Loucy (cell line): Measurements from ENCODE around the gene BEND5.

Experiments used
- H2AFZ ChIP-seq: fragments of 200-600 bp; sonication (generic); 2 replicates; pipeline ENCODE4 v1.6.0; 2016; ENCODE audit warnings: antibody characterized with exemption, mild to moderate bottlenecking, low read length, moderate library complexity
- H3F3A ChIP-seq: fragments of 200-600 bp; 2 replicates; pipeline ENCODE4 v1.6.0; 2016; ENCODE audit warnings: antibody characterized with exemption, low read depth, mild to moderate bottlenecking
- H3K27me3 ChIP-seq: fragments of 200-600 bp; sonication (generic); 2 replicates; pipeline ENCODE4 v1.6.1; 2014; ENCODE audit warnings: low read length, mild to moderate bottlenecking; ENCODE audit not compliant: insufficient read depth, poor library complexity, severe bottlenecking
- H3K36me3 ChIP-seq: fragments of 200-600 bp; sonication (generic); 2 replicates; pipeline ENCODE4 v1.6.1; 2016; ENCODE audit warnings: low read length; ENCODE audit not compliant: insufficient read depth
- H3K4me1 ChIP-seq: fragments of 200-600 bp; sonication (generic); 2 replicates; pipeline ENCODE4 v1.5.1; 2014; ENCODE audit warnings: low read length, mild to moderate bottlenecking; ENCODE audit not compliant: insufficient read depth, poor library complexity, severe bottlenecking
- H3K4me2 ChIP-seq: fragments of 200-600 bp; sonication (generic); 2 replicates; pipeline ENCODE4 v1.6.0; 2014; ENCODE audit warnings: antibody characterized with exemption, low read length, low read depth, mild to moderate bottlenecking; ENCODE audit not compliant: poor library complexity, severe bottlenecking
- H3K4me3 ChIP-seq: fragments of 200-600 bp; sonication (generic); 2 replicates; pipeline ENCODE4 v1.5.1; 2014; ENCODE audit warnings: low read length, mild to moderate bottlenecking, mixed read lengths; ENCODE audit not compliant: poor library complexity, severe bottlenecking
- H3K79me2 ChIP-seq: fragments of 200-600 bp; sonication (generic); 2 replicates; pipeline ENCODE4 v1.6.1; 2014; ENCODE audit warnings: low read length; ENCODE audit not compliant: insufficient read depth
- H3K9ac ChIP-seq: fragments of 200-600 bp; sonication (generic); 2 replicates; pipeline ENCODE4 v1.6.0; 2014; ENCODE audit warnings: mild to moderate bottlenecking, low read depth, low read length, moderate library complexity; ENCODE audit not compliant: poor library complexity, severe bottlenecking
- H3K9me2 ChIP-seq: fragments of 200-600 bp; sonication (generic); replicated peaks from 2 replicates; pipeline ENCODE4 v1.6.1; 2016; ENCODE audit warnings: low read depth, low read length, mixed read lengths
- H3K9me3 ChIP-seq: fragments of 200-600 bp; sonication (generic); 2 replicates; pipeline ENCODE4 v1.6.1; 2014; ENCODE audit warnings: mild to moderate bottlenecking, antibody characterized with exemption, low read length, low read depth; ENCODE audit not compliant: insufficient read depth
- H4K20me1 ChIP-seq: fragments of 200-600 bp; sonication (generic); 2 replicates; pipeline ENCODE4 v1.6.0; 2014; ENCODE audit warnings: antibody characterized with exemption, low read length, mild to moderate bottlenecking; ENCODE audit not compliant: insufficient read depth, poor library complexity, severe bottlenecking
- EZH2phosphoT487 ChIP-seq: fragments of 200-600 bp; IDR thresholded peaks from 2 replicates; pipeline ENCODE4 v1.6.1; 2018; ENCODE audit warnings: antibody characterized with exemption, mild to moderate bottlenecking, moderate library complexity, borderline replicate concordance
- TF ChIP-seq, protein P1 (sequence below): fragments of 200-600 bp; sonication (generic); conservative IDR thresholded peaks from 2 replicates; pipeline ENCODE4 v1.5.1; 2014; ENCODE audit warnings: mild to moderate bottlenecking, antibody characterized with exemption, low read length

Gene BEND5

DNA sequence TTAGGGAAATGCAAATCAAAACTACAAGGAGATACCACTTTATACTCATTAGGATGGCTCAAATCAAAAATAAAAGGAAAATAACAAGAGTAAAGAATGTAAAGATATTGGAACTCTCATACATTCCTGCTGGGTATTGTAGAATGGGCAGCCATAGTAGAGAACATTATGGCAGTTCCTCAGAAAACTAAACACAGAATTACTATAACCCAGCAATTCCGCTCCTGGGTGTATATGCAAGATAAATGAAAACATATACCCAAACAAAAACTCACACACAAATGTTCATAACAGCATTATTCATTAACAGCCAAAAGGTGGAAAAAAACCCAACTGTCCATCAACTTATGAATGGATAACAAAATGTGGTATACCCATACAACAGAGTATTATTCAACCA, 11.4 kb downstream of the BEND5 start:
- H3F3A ChIP-seq: no peaks in the 10 kb centered on the region
- peaks cover 31% of the 10 kb centered on the region for H3K4me1 ChIP-seq
- H3K9ac ChIP-seq: no peak overlapping the region
- H3K36me3 ChIP-seq: peaks cover 46% of the 10 kb centered on the region; the same call in 1 of the 2 replicates
- peak overlapping the region; percentile 15 for H3K4me2 ChIP-seq
- peaks cover 57% of the 10 kb centered on the region for H4K20me1 ChIP-seq
- no peaks in the 10 kb centered on the region for H3K27me3 ChIP-seq
- H3K4me3 ChIP-seq: no peak overlapping the region
- TF ChIP-seq, protein P1, sequence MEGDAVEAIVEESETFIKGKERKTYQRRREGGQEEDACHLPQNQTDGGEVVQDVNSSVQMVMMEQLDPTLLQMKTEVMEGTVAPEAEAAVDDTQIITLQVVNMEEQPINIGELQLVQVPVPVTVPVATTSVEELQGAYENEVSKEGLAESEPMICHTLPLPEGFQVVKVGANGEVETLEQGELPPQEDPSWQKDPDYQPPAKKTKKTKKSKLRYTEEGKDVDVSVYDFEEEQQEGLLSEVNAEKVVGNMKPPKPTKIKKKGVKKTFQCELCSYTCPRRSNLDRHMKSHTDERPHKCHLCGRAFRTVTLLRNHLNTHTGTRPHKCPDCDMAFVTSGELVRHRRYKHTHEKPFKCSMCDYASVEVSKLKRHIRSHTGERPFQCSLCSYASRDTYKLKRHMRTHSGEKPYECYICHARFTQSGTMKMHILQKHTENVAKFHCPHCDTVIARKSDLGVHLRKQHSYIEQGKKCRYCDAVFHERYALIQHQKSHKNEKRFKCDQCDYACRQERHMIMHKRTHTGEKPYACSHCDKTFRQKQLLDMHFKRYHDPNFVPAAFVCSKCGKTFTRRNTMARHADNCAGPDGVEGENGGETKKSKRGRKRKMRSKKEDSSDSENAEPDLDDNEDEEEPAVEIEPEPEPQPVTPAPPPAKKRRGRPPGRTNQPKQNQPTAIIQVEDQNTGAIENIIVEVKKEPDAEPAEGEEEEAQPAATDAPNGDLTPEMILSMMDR: no peak
- no peak for TF ChIP-seq EZH2phosphoT487
- no peaks in the 10 kb centered on the region for H3K9me3 ChIP-seq
- peaks cover 99% of the 10 kb centered on the region for H3K79me2 ChIP-seq
- no peak overlapping the region for H2AFZ ChIP-seq
- H3K9me2 ChIP-seq: no peaks in the 10 kb centered on the region

DNA sequence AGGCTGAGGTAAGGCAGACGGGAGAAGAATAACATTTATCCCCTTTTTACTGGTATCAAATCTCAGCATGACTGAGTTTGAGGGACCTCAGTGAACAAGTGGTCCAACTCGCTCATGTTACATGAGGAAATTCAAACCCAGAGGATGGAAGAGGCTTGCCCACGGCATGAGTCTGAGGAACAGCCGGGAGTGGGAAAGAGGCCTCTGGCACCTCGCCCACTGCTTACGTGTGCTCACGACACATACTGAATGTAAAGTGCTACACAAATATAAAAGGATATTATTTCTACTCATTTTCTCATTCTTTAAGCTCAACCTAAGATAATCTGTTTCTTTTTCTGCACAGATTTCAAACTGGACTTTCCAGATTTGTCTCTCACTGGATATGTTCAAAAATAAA, 14.7 kb downstream of the BEND5 start:
- Histone ChIP-seq H2AFZ (no peak overlapping the region), H3K79me2 (peaks cover 83% of the 10 kb centered on the region; the same call in 1 of the 2 replicates), H3K36me3 (peaks cover 74% of the 10 kb centered on the region; the same call in 1 of the 2 replicates), H3K9me3 (no peaks in the 10 kb centered on the region), H3K4me3 (no peak overlapping the region), H3K4me2 (no peak overlapping the region), H4K20me1 (peaks cover 34% of the 10 kb centered on the region), H3K4me1 (peaks cover 3% of the 10 kb centered on the region), H3K9ac (no peak overlapping the region), H3K27me3 (no peaks in the 10 kb centered on the region), H3F3A (no peaks in the 10 kb centered on the region), H3K9me2 (no peaks in the 10 kb centered on the region)
- TF ChIP-seq, protein P1: no peak
- TF ChIP-seq EZH2phosphoT487: no peak

DNA sequence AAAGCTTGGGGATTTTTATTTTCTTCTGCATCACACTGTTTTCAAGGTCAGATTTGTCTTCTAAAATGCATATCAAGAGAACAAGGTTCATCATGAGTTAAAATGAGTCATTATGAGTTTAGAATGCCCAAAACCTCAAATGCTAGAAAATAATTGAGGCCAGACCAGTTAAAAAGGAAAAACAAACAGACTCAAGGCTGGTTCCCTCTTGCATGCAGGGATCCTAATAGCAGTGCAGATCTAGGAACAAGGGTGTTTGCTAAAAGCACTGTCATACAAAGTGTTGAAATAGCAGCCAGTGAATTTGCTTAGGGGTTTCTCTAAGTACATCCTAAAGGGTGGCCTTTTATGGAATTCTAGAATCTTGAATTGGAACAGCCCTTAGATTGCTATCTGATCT, 15.3 kb downstream of the BEND5 start:
- no peaks in the 10 kb centered on the region for H3F3A ChIP-seq
- peaks cover 75% of the 10 kb centered on the region; the same call in 1 of the 2 replicates for H3K36me3 ChIP-seq
- no peaks in the 10 kb centered on the region for H3K27me3 ChIP-seq
- no peak overlapping the region for H3K9ac ChIP-seq
- no peak for TF ChIP-seq EZH2phosphoT487
- TF ChIP-seq, protein P1: no peak
- no peak overlapping the region for H3K4me2 ChIP-seq
- no peaks in the 10 kb centered on the region for H3K9me3 ChIP-seq
- peaks cover 30% of the 10 kb centered on the region for H4K20me1 ChIP-seq
- no peaks in the 10 kb centered on the region for H3K4me1 ChIP-seq
- no peaks in the 10 kb centered on the region for H3K9me2 ChIP-seq
- H2AFZ ChIP-seq: no peak overlapping the region
- no peak overlapping the region for H3K4me3 ChIP-seq
- H3K79me2 ChIP-seq: peaks cover 82% of the 10 kb centered on the region; the same call in 1 of the 2 replicates
